Skin of body (tissue), 2 donors: ENCODE measurements around the gene PMIS2. TPM values are rescaled to one million over a fixed set of nuclear protein-coding genes. Genes with fewer than 3 reads are reported as not detected.

Experiments used
- DNase-seq: peaks from one replicate; lab custom pipeline; 2025; lab: John Stamatoyannopoulos, UW
- total RNA-seq: library from RNA; depleted of rRNA; stranded (reverse); fragments of >200 nt; gene quantifications from one replicate; pipeline ENCODE4 v1.2.3, GENCODE V29; 2014

PMIS2 gene
- total RNA-seq, 1 donor from 2014 or later = not detected

GRCh38 chr19:35556025-35556590 lies 29.9 kb upstream of the PMIS2 start:
- DNase-seq = no peak

GRCh38 chr19:35556846-35557538 lies 29.0 kb upstream of the PMIS2 start:
- no peak for DNase-seq

- no peak for DNase-seq
Observed at GRCh38 chr19:35557539-35558399, 28.2 kb upstream of the PMIS2 start.

GRCh38 chr19:35558400-35559280 lies 27.3 kb upstream of the PMIS2 start:
- no peak for DNase-seq

GRCh38 chr19:35559281-35559659 lies 26.7 kb upstream of the PMIS2 start:
- no peak for DNase-seq

GRCh38 chr19:35559781-35560180 lies 26.2 kb upstream of the PMIS2 start:
- DNase-seq = no peak

GRCh38 chr19:35560271-35560670 lies 25.7 kb upstream of the PMIS2 start:
- no peak for DNase-seq

GRCh38 chr19:35560677-35561076 lies 25.3 kb upstream of the PMIS2 start:
- DNase-seq = no peak

GRCh38 chr19:35561436-35561835 lies 24.5 kb upstream of the PMIS2 start:
- no peak for DNase-seq

GRCh38 chr19:35562336-35562735 lies 23.6 kb upstream of the PMIS2 start:
- DNase-seq = no peak

- DNase-seq = no peak
Observed at GRCh38 chr19:35562776-35563175, 23.2 kb upstream of the PMIS2 start.

GRCh38 chr19:35563207-35563829 lies 22.7 kb upstream of the PMIS2 start, which contains the start of gene ATP4A:
Gene ATP4A (minus strand): TSS chr19:35563658. CDS start chr19:35563629, 29 bp downstream.
- DNase-seq = no peak

- DNase-seq = no peak
Observed at GRCh38 chr19:35565016-35565856, 20.7 kb upstream of the PMIS2 start.

GRCh38 chr19:35566738-35567137 lies 19.2 kb upstream of the PMIS2 start:
- DNase-seq = no peak

GRCh38 chr19:35569281-35569781 lies 16.6 kb upstream of the PMIS2 start:
- DNase-seq = no peak

GRCh38 chr19:35571406-35571965 lies 14.5 kb upstream of the PMIS2 start:
- no peak for DNase-seq

- no peak for DNase-seq
Observed at GRCh38 chr19:35577918-35578317, 8.1 kb upstream of the PMIS2 start.

GRCh38 chr19:35578707-35579106 lies 7.3 kb upstream of the PMIS2 start:
- no peak for DNase-seq

- DNase-seq = no peak
Observed at GRCh38 chr19:35582760-35583159, 3.2 kb upstream of the PMIS2 start.
